ENCODE results near the gene CSF1. TPM values are rescaled to one million over a fixed set of nuclear protein-coding genes. Genes with fewer than 3 reads are reported as not detected.

CSF1 gene
- polyA plus RNA-seq, 3 donors = 0.11 to 0.69 (median 0.38) TPM

DNA sequence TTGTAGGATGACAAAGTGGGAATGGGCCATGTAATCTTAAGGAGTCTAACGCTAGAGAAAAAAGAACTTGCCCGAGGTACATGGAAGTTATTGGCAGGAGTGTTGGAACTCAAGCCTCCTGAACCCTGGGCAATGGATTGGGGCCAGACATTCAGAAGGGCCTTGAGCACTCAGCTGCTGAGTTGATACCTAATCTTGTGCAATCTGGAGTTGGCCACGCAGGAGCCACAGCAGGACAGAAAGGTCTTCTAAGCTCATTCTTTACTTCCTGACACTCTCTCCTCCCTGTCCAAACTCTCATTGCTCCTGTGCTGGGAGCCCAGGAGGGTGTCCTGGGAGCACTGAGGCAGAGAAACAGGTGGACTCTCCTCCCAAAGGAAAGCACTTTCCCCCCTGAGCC lies 25.1 kb upstream of the CSF1 start:
- H3K4me1 Mint-ChIP-seq = peaks cover 59% of the 10 kb centered on the region
- H2AFZ ChIP-seq (ENCODE audit: insufficient read depth, low read depth, low read length, poor library complexity, severe bottlenecking) = no peak overlapping the region
- H3K4me3 ChIP-seq (replicated peaks in 1 of 3; ENCODE audit: low read depth in 2 of 3, low read length in 3 of 3) = no peak overlapping the region
- peaks cover 53 to 57% of the 10 kb centered on the region in 2 donors for H3K4me1 ChIP-seq (ENCODE audit: control insufficient read depth in 1 of 2, insufficient read depth in 2 of 2, low read length in 2 of 2)
- TF ChIP-seq, protein P1, sequence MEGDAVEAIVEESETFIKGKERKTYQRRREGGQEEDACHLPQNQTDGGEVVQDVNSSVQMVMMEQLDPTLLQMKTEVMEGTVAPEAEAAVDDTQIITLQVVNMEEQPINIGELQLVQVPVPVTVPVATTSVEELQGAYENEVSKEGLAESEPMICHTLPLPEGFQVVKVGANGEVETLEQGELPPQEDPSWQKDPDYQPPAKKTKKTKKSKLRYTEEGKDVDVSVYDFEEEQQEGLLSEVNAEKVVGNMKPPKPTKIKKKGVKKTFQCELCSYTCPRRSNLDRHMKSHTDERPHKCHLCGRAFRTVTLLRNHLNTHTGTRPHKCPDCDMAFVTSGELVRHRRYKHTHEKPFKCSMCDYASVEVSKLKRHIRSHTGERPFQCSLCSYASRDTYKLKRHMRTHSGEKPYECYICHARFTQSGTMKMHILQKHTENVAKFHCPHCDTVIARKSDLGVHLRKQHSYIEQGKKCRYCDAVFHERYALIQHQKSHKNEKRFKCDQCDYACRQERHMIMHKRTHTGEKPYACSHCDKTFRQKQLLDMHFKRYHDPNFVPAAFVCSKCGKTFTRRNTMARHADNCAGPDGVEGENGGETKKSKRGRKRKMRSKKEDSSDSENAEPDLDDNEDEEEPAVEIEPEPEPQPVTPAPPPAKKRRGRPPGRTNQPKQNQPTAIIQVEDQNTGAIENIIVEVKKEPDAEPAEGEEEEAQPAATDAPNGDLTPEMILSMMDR (IDR thresholded peaks at IDR 0.05) = no peak
- no peaks in the 10 kb centered on the region for H3K9me3 ChIP-seq (replicated peaks in 1 of 2; ENCODE audit: control insufficient read depth in 1 of 2, insufficient read depth in 1 of 2, low read length in 2 of 2)
- H3K36me3 Mint-ChIP-seq = peaks cover 0 to 6% of the 10 kb centered on the region in 2 donors
- peaks cover 6% of the 10 kb centered on the region for H4K20me1 ChIP-seq (ENCODE audit: insufficient read depth, low read length)
- no peak for DNase-seq
- WGBS (ENCODE audit: insufficient coverage) = 49% methylated on average over 3 of the region's 3 CpGs
- no peaks in the 10 kb centered on the region for H3K36me3 ChIP-seq (replicated peaks in 1 of 2; ENCODE audit: control insufficient read depth in 1 of 2, insufficient read depth in 2 of 2, low read length in 2 of 2)
- peaks cover 4 to 21% (median 19%) of the 10 kb centered on the region in 3 donors for H3K27me3 Mint-ChIP-seq (ENCODE audit: low read depth in 3 of 3)
- peak overlapping the region in 4 of 7 donors; percentile 31 to 87 (median 58) for H3K27ac Mint-ChIP-seq
- H3K27ac ChIP-seq (ENCODE audit: low read depth in 1 of 2, low read length in 2 of 2) = no peak overlapping the region
- H3K79me2 ChIP-seq (ENCODE audit: insufficient read depth, low read length) = no peaks in the 10 kb centered on the region
- H3K9ac ChIP-seq (ENCODE audit: insufficient read depth, low read length, poor library complexity, severe bottlenecking) = no peak overlapping the region
- intact Hi-C loops (cut with micrococcal nuclease) = no loop called here
- no peaks in the 10 kb centered on the region for H3K27me3 ChIP-seq (ENCODE audit: control insufficient read depth in 2 of 2, insufficient read depth in 2 of 2, low read length in 2 of 2)
- no peak overlapping the region for H3K4me2 ChIP-seq (replicated peaks; ENCODE audit: extremely low read depth, low read length, poor library complexity, severe bottlenecking)
- H3K9me3 Mint-ChIP-seq = peaks cover 0 to 2% (median 0%) of the 10 kb centered on the region in 7 donors
- H3K4me3 Mint-ChIP-seq = peak overlapping the region in 1 of 2 donors; percentile 8

DNA sequence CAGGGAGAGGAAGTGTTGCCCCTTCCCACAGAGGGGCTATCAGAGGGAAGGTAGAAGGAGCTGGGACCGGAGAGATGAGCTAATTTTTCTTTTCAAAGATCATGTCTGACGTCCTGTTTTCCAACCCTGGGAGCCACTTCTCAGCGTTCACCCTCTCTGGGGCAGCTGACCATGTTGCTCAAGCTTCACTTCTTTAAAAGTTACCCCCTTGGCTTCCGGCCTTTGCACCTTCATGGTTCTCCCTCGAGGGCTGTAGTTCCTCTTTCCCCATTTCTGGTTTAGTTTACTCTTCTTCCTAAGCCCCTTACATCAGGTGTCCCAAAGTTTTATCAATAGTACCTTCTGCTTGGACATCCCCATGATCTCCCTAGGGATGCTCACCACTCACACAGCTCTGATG lies 23.8 kb upstream of the CSF1 start:
- TF ChIP-seq, protein P1 (IDR thresholded peaks at IDR 0.05) = no peak
- peak; percentile 75 to 89 (median 87) for DNase-seq
- peak overlapping the region; percentile 65 to 95 (median 90) for H3K27ac Mint-ChIP-seq

More for the DNA sequence above, 23.8 kb upstream of the CSF1 start:
- Histone ChIP-seq H3K27ac (ENCODE audit: low read depth in 1 of 2, low read length in 2 of 2) (peak overlapping the region in 1 of 2 donors; percentile 63), H3K4me3 (replicated peaks in 1 of 3; ENCODE audit: low read depth in 2 of 3, low read length in 3 of 3) (peak overlapping the region in 1 of 3 experiments; percentile 45), H3K9ac (ENCODE audit: insufficient read depth, low read length, poor library complexity, severe bottlenecking) (no peak overlapping the region), H3K36me3 (replicated peaks in 1 of 2; ENCODE audit: control insufficient read depth in 1 of 2, insufficient read depth in 2 of 2, low read length in 2 of 2) (no peaks in the 10 kb centered on the region), H2AFZ (ENCODE audit: insufficient read depth, low read depth, low read length, poor library complexity, severe bottlenecking) (peak overlapping the region; percentile 51), H3K27me3 (ENCODE audit: control insufficient read depth in 2 of 2, insufficient read depth in 2 of 2, low read length in 2 of 2) (peaks cover 0 to 3% of the 10 kb centered on the region in 2 donors), H3K4me2 (replicated peaks; ENCODE audit: extremely low read depth, low read length, poor library complexity, severe bottlenecking) (peak overlapping the region; percentile 56), H3K9me3 (replicated peaks in 1 of 2; ENCODE audit: control insufficient read depth in 1 of 2, insufficient read depth in 1 of 2, low read length in 2 of 2) (no peaks in the 10 kb centered on the region), H4K20me1 (ENCODE audit: insufficient read depth, low read length) (peaks cover 6% of the 10 kb centered on the region), H3K4me1 (ENCODE audit: control insufficient read depth in 1 of 2, insufficient read depth in 2 of 2, low read length in 2 of 2) (peaks cover 53 to 57% of the 10 kb centered on the region in 2 donors), H3K79me2 (ENCODE audit: insufficient read depth, low read length) (no peaks in the 10 kb centered on the region)
- Mint-ChIP-seq H3K36me3 (peaks cover 0 to 6% of the 10 kb centered on the region in 2 donors), H3K27me3 (ENCODE audit: low read depth in 3 of 3) (peaks cover 6 to 27% (median 22%) of the 10 kb centered on the region in 3 donors), H3K4me3 (peak overlapping the region; percentile 55 to 83), H3K9me3 (peaks cover 0 to 2% (median 0%) of the 10 kb centered on the region in 7 donors), H3K4me1 (peaks cover 59% of the 10 kb centered on the region)
- intact Hi-C loops (cut with micrococcal nuclease) = no loop called here
- 0% methylated on average over 5 of the region's 5 CpGs for WGBS (ENCODE audit: insufficient coverage)

Data from CD14-positive monocyte (primary cell).